SK-MEL-5 (cell line): ENCODE results near the gene INSRR. TPM values are rescaled to one million over a fixed set of nuclear protein-coding genes. Genes with fewer than 3 reads are reported as not detected.

Experiments
- DNase-seq: peaks from one replicate; pipeline ENCODE4 v3.0.0-alpha.2; 2016; ENCODE audit warnings: low read depth, low spot score
- in situ Hi-C: cut with HindIII; loops from 2 replicates; pipeline ENCODE4 v1.10.0; 2016; ENCODE audit warnings: low sequenced_read_pairs, high pct_unique_total_duplicates, low pct_unique_long_range_greater_than_20kb
- total RNA-seq: library from RNA; depleted of rRNA; stranded (reverse); fragments of >200 nt; shearing (Covaris generic); gene quantifications from 2 replicates; pipeline ENCODE4 v1.2.3, GENCODE V29; 2014

Gene INSRR
- total RNA-seq, 1 experiment from 2014 or later = not detected

DNA sequence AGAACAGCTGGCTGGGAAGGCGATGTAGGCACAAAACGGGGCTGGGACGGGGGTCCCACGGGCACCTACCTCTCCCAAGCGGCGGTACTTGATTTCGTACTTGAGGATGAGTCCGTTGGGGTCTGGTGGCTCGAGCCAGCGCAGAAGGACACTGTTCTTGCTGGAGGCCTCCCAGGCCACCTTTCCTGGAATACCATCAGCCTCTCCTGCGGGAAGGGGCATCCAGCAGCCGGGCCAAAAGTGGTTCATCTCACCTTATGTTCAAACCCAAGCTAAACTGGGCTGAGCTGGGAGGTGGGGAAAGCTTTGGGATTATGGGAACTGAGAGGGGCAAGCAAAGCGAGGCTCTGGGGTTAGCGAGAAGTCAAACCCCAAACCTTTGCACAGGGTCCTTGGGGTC lies 14.3 kb downstream of the INSRR start:
- DNase-seq = no peak
- in situ Hi-C loops = no loop called here

DNA sequence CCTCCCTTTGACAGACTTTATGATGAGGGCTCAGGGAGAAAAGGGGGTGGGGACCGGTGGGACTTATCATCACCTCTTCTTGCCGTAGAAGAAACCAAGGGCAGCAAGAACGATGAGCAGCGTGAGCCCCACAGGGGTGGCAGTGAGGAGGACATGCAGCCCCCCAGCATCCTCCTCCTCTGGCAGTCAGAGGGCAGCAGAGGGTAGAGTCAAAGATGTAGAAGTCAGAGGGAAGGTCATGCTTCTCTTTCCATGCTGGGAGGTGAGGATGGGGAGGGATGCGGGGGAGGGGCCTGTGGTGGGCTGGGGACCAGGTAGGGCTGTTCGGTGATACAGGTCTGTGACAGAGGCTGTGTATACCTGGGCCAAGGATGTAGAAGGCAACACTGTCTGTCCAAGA lies 14.8 kb downstream of the INSRR start:
- in situ Hi-C loops = no loop called here

GRCh38 chr1:156842618-156843300 lies 16.2 kb downstream of the INSRR start:
- no peak for DNase-seq
- in situ Hi-C loops = no loop called here

More for the DNA sequence above, 14.8 kb downstream of the INSRR start:
- no peak for DNase-seq

- in situ Hi-C loops = no loop called here
- no peak for DNase-seq
Measured at GRCh38 chr1:156841295-156841855, 17.5 kb downstream of the INSRR start.

GRCh38 chr1:156840898-156841279 lies 18.0 kb downstream of the INSRR start:
- in situ Hi-C loops = no loop called here
- no peak for DNase-seq

DNA sequence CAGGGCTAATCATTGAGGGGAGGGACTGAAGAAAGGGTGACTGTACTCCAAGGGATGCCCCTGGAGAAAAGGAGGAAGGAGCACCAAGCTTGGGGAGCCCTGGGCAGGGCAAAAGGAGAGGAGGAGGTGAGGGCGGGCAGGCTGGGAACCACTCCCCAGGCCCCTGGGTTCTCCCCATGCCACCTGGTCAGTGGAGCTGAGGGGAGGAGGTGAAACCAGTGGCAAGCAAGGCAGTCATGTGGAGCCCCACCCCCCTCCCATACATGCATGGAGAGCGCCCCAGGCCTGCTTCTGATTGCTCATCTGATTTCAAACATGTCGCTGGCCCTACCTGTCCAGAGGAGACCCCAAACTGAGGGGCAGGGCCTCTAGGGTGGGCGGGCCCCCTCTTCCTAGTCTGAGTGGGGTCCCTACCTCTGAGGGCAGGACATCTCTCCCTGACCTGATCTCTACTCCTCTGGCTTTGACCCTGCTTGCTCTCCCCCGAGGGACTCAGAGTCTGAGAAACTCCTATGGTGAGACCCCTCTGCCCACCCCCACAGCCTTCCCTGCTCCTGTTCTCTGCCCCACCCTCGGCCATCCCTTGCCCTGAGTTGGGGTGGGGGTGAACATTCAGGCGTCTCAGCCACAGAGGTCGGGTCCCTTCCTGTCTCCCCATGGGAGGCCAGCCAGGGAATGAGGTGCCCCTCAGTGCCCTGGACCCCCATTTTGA lies 18.6 kb downstream of the INSRR start:
- in situ Hi-C loops = no loop called here
- DNase-seq = no peak

GRCh38 chr1:156839426-156840109 lies 19.3 kb downstream of the INSRR start:
- no peak for DNase-seq
- in situ Hi-C loops = no loop called here

- in situ Hi-C loops = no loop called here
- DNase-seq = peak; percentile 58
Measured at GRCh38 chr1:156838972-156839371, 19.9 kb downstream of the INSRR start.

DNA sequence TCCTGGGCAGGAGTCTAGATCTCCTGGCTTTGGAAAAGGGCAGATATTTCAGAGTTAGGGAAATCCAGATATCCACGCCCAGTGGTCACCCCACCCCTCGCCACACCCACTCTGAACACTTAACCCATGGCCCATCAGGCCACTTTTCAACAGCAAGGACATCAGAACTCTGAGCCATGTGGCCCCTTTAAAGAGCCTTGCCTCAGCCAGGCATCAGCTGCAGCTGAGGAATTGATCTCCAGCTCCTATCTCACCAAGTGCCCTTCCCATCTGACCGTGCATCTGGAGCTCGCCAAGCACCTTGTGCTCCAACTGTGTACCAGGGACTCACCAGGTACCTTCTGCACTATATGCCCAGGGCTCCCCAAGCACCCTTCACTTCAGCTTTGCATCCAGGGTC lies 22.0 kb downstream of the INSRR start:
- in situ Hi-C loops = no loop called here
- DNase-seq = no peak

GRCh38 chr1:156836041-156836654 lies 22.8 kb downstream of the INSRR start:
- no peak for DNase-seq
- in situ Hi-C loops = no loop called here

- DNase-seq = no peak
- in situ Hi-C loops = no loop called here
Measured at GRCh38 chr1:156834322-156834721, 24.6 kb downstream of the INSRR start.

DNA sequence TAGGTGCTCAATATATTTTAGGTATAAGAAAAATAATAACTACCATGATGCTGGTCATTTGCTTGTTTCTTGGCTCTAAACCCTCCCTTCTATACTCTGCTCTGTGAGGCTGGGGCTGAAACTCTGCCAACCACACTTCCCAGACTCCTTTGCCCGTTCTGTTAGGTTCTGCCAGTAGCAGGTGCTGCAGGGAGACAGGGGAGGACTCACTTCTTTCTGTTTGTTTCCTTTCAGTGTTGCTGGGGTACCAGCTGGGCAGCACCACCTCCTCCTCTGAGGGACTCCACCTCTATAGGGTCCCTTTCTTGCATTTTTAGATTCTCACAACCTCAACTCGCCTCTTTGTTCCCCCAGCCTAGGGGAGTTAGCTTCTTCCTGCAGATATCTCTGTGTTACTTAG lies 25.3 kb downstream of the INSRR start:
- in situ Hi-C loops = no loop called here
- no peak for DNase-seq

GRCh38 chr1:156832434-156832833 lies 26.5 kb downstream of the INSRR start:
- no peak for DNase-seq
- in situ Hi-C loops = no loop called here

GRCh38 chr1:156828400-156829124 lies 30.4 kb downstream of the INSRR start:
- DNase-seq = no peak
- in situ Hi-C loops = no loop called here

DNA sequence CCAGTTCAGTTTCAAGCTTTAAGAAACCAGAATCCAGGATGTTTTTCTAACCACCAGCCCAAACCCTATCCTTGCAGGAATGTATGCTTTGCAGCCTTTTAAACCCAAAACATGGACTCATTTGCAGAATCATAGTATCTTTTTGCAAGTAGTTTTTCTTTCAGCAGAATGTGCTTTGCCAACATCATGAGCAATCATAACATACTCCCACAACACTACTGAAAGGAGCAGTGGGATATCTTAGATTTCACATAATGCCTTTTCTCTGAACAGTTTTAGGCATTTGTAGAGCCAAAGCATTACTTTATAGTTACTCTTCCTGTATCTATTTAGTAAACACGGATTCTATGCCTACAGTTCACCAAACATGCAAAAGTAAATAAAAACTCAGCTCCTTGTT lies 32.3 kb downstream of the INSRR start:
- no peak for DNase-seq
- in situ Hi-C loops = no loop called here

- no peak for DNase-seq
- in situ Hi-C loops = no loop called here
Measured at GRCh38 chr1:156823210-156823790, 35.6 kb downstream of the INSRR start.

DNA sequence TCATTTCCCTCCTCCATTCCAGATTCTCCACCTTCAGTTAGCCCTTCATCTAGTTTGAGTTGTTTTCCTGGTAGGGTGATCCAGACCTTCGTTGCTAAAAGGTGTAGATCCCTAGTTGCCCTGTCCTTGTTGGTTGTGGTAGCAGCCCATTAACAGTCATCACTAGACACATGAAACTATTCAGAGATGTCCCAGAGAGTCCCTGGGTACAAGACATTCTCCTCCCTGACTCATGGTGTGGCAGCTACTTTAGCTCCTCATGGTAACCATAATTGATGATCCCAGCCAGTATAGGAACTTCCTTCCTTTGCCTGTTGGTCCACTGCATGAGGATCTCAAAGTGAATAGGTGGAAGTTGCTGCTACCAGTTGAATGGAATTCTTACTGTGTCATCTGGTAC lies 36.2 kb downstream of the INSRR start:
- in situ Hi-C loops = no loop called here

More for the DNA sequence above, 36.2 kb downstream of the INSRR start:
- DNase-seq = no peak
